GM18520 (cell line): ENCODE results near the gene FAM120B.

Experiments
- ATAC-seq: cut with Tn5 transposase; IDR thresholded peaks from one replicate; pipeline ENCODE4 v1.9.1; 2021; ENCODE audit not compliant: unreplicated experiment

FAM120B gene

GRCh38 chr6:170272341-170273065 is 34.1 kb upstream of the FAM120B start:
- no peak for ATAC-seq

- no peak for ATAC-seq
Observed at GRCh38 chr6:170273191-170273590, 33.4 kb upstream of the FAM120B start.

DNA sequence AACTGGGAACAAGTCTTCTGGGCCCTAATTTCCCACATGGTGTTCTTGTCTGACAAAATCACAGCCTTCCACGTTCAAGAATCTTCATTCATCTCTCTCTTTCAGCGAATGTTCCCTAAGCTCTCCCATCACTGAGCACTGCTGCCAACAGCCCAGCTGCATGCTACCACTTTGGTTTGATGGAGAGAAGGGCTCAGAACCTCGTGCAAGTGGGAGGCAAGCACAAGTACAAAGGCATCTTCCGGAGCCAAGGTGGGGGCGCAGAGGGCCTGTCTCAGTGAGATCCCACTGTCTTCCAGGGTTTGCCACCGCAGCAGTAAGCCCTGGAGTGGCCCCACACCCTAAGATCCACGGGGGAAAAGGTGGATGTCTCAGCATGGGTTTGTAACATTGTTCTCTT is 32.9 kb upstream of the FAM120B start:
- no peak for ATAC-seq

DNA sequence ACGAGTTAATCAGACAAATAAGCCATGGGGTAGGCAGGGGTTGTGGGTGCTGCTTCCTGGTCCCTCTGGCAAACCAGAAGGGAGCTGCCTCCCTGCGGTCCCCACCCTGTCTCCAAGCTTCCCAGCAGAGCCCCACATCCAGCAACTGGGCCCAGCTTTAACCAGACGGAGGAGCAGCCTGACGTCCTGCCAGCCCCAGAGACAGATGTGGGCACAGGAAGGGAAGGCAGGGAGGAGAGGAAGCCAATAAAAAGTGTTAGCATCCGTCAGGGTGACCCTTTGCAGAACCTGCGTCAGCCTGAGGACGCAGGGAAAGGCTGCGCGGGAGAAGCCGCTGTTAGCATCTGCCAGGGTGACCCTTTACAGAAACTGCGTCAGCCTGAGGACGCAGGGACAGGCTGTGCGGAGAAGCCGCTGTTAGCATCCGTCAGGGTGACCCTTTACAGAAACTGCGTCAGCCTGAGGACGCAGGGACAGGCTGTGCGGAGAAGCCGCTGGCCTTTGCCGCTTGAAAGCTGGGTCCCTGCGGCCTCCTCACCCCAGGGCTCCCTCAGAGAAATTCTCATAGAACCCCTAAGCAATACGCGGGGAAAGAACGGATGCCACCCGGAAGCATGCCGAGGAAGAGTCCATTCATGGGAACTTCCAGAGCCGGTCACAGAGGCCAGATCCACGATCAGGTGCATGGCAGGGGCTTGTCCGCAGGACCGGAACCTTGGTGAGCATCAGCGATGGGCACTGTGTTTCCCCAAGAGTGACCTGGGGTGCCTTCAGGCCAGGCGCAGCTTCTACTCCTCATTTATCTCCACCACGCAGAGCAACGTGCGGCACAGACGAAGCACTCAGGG is 31.6 kb upstream of the FAM120B start:
- ATAC-seq = no peak

- no peak for ATAC-seq
Observed at GRCh38 chr6:170276369-170277057, 30.0 kb upstream of the FAM120B start.

DNA sequence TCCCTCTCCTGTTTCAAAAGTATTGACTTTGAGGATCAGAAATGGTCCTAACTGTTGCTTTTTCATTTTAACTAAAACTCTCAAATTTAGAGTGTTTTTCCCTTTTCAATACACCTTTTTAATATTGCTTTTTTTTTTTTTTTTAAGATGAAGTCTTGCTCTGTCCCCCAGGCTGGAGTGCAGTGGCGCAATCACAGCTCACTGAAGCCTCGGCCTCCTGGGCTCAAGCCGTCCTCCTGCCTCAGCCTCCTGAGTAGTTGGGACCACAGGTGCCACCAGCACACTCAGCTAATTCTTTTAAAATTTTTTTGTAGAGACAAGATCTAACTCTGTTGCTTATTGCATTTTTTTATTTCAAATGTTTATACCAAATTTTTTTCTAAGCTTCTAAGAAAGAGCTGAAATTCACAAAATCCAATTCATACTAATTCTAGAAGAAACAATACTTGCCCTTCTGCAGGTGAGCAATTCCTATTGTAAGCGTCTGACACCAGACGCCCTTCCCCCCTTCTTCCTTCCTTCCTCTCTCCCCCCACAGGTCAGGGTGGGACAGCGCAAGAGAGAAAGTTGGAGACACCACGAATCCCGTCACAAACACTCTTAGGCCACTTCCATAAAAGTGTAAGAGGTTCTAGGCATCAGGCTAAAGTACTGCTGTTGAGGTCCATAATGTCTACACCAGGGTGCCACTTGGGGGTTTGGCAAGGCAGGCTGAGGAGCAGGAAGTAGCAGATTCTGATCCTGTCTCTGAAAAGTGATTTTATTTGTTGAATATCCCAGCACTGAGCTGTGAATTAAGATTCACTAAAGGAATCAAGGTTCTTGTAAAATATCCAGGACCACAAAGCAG is 28.4 kb upstream of the FAM120B start:
- no peak for ATAC-seq

DNA sequence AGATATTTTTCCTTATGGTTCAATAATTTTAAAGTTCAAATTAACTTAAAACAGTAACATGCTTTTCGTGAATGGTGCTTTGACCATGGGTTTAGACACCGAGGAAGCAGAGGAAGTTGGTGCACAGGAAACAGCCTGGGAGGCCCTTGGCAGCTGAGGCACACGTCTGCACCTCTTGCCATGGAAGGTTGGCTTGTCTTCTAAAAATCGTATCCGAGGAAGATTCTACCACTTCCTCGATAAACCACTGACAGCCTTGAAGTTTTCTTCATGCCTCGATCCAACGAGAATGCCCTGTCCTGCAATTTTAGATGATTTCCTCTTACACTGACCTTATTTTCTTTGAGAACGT is 27.8 kb upstream of the FAM120B start:
- ATAC-seq = no peak

GRCh38 chr6:170279426-170279825 is 27.1 kb upstream of the FAM120B start:
- no peak for ATAC-seq

GRCh38 chr6:170279977-170280688 is 26.4 kb upstream of the FAM120B start:
- no peak for ATAC-seq

GRCh38 chr6:170280689-170281045 is 25.9 kb upstream of the FAM120B start:
- no peak for ATAC-seq

- ATAC-seq = no peak
Observed at GRCh38 chr6:170281331-170282292, 24.9 kb upstream of the FAM120B start.

- ATAC-seq = no peak
Observed at GRCh38 chr6:170282512-170283158, 23.9 kb upstream of the FAM120B start.

DNA sequence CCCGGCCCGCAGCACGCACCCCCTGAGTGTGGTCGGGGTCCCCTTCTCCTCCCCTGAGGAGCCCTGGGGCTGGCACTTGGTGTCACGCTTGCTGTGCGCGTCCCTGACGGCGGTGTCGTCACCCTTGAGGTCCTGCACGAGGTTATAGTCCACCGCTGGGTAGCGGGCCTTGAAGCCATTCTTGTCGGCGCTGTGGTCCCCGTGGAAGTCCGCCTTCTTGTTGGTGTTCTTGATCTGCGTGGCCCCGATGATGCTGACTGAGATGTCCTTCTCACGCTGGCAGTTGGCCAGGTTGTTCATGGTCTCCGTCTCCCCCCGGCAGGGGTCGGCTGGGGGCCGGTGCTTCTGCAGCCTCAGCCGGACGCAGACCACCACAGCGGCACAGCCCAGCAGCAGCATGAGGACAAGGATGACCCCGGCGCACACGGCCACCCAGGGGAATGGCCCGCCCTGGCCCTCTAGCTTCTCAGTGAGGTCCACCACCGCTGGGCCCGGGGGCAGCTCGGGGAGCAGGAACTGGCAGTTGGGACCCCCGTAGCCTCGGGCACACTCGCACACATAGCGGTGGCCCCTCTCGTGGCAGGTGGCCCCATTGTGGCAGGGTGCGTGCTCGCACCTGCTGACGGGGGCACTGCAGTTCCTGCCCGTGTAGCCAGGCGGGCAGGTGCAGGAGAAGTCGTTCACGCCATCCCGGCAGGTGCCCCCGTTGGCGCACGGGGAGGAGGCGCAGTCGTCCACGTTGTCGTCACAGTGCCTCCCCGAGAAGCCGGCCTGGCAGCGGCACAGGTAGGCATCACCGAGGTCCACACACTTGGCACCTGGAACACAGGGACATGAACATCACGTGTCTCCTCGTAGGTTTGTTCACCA is 23.1 kb upstream of the FAM120B start:
- ATAC-seq = no peak

DNA sequence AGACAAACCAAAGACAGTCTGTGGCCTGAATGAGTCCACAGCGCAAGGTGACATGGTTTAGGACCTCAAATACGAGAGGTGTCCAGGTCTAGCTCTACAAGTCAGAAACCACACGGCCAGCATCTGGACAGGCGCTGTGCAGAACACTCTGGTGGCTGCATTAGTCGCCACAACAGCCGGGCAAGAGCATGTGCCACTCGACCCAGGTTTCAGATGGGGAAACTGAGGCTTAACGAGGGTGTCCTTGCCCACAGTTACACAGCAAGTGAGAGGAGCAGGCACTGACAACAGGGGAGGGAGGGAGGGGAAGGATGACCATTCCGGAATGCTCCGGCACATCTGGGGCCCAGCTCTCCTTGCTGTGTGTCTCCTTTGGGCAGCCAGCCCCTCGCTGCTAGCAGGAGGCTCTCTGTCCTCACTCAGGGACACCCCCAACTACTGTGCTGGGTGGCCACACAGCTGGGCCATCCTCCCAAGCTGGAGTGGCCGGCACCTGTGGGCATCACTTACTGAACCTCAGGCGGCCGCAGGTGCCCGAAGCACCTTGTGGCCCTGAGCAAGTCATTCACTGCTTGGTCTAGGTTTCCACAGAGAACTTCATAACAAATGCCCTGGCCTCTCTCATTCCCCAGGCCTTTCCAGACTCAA is 22.3 kb upstream of the FAM120B start:
- ATAC-seq = no peak

GRCh38 chr6:170284866-170285469 is 21.6 kb upstream of the FAM120B start:
- ATAC-seq = no peak

DNA sequence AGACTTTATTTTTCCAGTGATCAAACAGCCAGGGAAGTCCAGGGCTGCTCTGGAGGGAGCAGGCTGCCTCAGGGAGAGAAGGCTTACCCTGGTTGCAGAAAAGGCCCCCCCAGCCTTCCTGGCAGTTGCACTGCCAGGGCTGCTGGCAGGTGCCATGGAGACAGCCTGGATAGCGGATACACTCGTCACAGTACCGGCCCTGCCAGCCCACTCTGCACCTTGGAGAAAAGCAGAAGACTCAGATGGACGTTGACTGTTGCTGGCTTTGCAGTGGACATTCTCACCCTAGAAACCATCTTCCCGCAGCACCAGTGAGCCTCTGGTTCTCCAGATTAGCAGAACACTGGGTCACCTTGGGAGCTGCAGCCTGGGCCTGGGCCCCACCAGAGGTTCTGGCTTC is 21.1 kb upstream of the FAM120B start:
- no peak for ATAC-seq
